Activated naive CD4-positive, alpha-beta T cell (primary cell): Measurements from ENCODE around the gene POLR2F.
"Not testable (repeated sequence)": the region's sequence is repeated elsewhere in the genome, so short reads cannot be mapped to it uniquely, and the experiment has no call there.

Experiments
- DNase-seq, 4 experiments: peaks; one replicate each; lab custom pipeline; 2025; lab: John Stamatoyannopoulos, UW

POLR2F gene

DNA sequence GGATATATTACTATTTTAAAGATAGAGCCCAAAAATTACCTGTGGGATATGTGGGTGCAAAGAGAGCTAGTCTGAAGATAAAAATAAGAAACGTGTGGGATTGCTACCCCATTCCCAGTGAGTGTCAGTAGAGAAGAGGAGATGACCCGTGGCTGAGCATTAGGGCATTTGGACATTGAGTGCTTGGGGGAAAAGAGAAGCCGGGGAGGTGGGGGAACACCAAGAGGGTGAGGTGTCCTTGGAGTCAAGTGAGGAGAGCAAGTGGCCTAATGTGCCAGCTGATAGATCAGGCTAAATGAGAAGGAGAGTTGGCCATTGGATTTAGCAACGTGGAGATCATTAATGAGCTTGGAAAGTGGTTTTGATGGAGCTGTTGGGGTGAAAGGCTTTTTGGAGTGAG is 1.2 kb downstream of the POLR2F start:
- no peak for DNase-seq

DNA sequence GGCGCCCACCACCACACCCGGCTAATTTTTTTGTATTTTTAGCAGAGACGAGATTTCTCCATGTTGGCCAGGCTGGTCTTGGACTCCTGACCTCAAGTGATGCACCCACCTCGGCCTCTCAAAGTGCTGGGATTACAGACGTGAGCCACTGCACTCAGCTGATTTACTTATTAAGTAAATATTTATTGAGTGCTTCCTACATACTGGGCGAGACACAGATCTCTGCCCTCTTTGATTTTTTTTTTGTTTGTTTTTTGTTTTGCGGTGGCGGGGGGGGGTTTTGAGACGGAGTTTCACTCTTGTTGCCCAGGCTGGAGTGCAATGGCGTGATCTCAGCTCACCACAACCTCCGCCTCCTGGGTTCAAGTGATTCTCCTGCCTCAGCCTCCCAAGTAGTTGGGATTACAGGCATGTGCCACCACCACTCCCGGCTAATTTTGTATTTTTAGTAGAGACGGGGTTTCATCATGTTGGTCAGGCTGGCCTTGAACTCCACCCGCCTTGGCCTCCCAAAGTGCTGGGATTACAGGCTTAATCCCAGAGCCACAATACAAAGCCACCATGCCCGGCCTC is 2.4 kb downstream of the POLR2F start:
- not testable (repeated sequence) for DNase-seq

DNA sequence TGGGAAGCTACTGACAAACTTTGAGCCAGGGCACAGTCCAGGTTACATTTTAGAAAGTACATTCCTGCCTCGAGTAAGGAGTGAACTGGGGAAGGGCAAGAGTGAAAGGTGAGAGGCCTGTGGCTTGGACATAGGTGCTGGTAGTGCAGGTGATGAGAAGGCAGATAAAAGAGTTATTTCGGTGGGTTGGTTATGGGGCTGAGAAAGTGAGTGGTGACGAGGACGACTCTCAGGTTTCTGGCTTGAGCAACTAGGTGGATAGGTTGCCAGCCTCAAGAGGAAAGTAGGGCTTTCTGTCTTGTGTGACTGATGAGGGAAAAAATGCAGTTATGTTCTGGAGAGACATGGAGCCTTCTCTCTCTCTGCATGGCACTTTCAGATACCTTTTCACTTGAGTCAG is 3.7 kb downstream of the POLR2F start:
- DNase-seq: no peak

DNA sequence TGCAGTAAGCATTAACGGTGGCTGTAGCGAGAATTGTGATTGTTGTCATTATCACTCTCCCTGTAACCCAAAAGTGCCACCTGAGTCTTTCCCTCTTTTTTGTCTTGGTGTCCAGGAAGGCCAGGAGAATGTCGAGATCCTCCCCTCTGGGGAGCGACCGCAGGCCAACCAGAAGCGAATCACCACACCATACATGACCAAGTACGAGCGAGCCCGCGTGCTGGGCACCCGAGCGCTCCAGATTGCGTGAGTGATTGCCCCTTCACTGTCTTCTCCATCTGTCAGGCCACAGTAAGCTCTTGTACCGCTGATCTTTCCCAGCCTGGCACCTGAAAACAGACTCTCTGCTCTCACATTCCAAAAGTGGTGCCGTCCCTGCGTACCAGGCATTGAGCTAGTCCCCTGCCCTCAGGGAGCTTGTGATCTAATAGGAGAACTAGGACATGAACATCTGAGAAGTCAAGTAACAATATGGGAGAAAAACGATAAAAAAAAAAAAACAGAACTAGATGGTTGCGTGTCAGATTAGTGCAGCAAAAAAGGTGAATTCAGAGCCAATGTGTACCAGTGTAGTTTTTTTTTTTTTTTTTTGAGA is 5.8 kb downstream of the POLR2F start:
- no peak for DNase-seq

DNA sequence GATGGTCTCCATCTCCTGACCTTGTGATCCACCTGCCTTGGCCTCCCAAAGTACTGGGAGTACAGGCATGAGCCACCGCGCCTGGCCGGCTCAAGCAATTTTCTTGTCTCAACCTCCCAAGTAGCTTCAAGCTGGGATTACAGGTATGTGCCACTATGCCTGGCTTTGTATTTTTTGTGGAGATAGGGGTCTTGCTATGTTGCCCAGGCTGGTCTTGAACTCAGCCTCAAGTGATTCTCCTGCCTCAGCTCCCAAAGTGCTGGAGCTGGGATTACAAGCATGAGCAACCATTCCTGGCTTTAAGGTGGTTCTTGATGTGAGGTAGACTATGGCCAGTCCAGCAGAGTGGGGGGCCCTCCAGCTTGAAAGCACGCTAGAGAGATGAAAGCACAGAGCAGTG is 7.6 kb downstream of the POLR2F start:
- no peak for DNase-seq

DNA sequence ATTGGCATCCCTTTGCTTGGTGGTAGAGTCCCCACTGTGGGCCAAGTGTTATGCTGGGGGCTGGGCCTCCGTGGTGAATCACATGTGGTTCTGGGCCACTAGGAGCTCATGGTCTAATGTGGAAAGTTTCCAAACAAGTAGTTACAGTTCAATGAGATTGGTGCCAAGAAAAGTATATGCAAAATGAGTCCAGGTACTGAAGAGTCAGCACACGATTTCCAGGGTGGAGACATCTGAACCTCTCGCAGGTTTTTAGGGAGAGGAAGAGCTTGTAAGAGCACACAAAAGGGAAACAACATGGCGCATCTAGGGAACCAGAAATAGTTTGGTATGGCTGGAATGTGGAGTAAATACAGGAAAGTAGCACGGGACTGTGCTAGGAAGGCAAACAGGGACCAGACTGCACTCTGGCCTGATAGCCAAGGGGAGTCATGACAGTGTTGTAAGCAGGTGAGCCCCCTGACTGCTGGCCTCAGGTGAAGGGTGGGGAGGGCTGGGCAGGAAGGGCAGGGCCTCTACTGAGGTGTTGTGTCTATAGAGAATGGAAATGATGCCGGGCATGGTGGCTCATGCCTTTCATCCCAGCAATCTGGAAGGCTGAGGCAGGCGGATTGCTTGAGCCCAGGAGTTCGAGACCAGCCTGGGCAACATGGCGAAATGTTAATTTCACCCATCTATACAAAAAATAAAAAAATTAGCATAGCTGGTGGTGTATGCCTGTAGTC is 12.6 kb downstream of the POLR2F start:
- no peak for DNase-seq

DNA sequence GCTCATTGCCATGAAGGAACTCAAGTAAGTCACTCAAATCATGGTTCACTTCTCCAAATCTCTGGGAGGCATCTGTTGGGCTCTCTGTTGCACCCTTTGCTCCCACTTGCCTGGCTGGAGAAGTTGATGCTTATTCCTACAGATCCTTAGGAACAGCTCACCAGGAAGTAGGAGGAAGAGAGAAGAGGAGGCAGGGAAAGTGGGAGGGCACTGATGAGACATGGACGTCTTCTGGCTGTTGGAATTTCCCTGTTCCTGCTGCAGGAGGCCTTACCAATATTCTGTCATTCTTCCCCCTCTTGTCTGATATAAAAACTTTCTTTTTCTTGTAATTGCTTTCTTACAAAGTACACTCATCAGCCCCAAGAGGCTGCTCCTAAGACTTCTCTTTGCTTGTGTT is 13.6 kb downstream of the POLR2F start:
- no peak for DNase-seq

DNA sequence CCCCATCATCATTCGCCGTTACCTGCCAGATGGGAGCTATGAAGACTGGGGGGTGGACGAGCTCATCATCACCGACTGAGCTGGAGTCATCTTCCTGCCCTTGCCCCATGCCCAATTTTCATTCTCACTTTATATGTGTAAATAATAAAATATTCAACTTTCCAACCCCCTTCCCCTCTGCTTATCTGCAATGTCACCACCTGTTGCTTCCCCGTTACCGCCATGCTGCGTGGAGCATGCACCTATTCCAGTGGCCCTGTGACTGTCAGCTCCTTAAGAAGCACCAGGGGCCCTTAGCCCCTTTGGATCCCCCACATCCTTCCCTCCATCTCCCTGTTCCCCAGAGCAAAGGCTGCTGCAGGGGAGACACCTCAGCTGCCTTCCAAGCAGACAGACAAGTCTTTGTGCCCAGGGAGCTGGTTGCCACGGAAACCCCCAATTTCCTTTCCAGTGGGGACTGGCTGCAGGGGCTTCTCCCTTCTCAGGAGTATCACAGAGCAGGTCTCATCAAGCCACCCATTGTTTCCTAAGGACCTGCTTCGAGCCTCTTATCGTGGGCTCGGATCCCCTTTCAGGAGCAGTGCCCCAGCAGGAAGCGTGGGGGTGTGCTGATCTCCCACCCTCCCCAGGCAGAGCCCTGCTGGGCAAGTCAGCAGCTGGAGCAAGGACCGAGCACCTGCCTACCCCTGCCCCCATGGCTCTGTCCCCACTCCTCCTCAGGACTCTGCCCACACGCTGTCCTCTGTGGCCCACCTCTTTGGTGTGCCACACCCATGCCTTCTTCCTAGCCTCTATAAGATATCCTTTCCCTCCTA is 14.3 kb downstream of the POLR2F start:
- no peak for DNase-seq

DNA sequence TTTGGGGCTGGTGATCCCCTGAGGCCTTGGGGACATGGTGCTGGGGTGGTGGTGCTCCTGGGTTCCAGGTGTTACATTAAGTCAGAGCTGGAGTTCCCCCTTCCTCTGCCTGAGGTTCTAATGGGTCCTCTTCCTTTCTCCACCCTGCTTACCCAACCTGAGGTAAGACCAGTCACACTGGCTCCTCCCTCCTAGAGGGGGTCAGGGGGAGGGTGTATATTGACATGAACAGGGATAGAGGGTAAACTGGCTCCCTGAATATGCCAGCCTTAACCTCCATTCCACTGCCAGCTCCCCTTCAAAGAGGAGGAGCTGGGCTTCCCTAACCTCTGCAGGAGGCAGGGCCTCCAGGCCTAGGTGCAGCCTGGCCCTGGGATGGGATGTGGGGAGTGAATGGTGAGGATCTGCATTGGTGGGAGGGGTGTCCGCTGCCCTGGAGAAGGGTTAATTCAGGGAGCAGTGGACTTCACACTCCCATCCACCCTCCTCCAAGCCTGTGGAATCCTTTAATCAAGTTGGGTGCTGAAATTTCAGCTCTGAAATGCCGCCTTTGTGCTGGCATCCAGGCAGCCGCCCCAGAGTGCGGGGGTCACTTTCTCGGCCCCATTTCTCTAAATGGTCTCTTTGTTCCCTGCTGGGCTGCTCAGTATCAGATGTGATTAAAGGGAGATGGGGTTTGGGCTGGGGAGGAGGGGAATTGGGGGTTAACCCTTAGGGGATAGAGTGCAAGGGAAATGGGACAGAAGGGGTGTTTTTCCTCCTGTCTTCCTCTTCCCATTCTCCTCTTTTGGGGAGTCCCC is 15.2 kb downstream of the POLR2F start:
- no peak for DNase-seq

DNA sequence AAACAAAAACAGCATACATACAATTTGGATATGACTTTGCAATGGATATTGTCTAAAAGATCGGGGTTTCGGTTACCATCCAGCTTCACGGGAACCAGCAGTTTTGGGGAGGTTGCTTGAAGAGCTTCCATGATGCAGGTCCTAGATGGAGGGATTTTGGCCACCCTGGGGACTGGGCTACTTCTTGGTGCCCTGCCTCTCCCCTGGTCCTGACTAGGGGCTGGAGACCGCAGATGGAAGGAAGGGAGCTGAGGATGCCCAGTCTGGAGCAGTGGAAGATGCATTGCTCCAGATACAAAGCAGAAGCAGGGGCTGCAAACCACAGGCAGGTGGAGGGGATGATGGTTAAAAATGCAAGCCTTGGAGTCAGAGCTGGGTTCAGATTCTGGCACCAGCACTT is 17.4 kb downstream of the POLR2F start:
- DNase-seq: no peak

DNA sequence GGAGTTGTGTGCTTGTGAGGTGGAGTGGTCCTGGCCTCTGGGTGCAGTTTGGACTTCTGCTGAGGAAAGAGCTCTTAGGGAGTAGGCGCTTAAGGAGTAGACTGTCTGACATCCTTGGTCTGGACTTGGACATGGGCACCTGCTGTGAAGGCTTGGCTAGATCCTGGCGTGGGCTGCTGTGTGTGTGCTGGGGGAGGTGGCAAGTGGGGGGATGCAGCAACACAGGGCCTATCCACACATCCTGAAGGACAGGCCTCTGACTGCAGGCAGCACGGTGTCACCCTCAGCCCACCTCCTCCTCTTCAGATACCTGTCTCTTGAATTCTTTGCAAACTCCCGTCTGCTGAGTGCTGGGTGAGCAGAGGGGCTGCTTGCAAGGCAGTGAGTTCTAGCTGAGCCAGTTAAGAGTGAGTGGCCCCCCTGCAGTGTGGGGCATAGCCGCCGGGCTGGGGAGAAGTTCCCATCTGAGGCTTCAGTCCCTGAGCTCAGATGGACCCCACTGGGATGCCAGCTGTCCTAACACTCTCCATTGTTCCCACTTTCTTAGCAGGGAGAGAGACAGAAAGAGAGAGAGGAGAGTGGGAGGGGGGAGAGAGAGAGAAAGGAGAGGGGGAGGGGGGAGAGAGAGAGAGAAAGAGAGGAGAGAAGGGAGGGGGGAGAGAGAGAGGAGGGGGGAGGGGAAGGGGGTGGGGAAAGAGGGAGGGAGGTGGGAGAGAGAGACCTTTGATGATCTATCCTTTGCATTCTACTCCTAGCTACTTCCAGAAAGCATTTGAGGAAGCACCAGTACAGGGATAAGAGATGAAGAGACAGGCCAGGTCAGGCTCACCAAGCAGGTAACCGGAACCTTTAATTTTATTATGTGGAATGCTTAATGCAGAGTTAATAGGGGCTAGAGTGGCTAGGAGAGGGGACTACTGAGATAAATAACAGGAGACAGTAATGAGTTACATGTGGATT is 18.3 kb downstream of the POLR2F start:
- no peak for DNase-seq

DNA sequence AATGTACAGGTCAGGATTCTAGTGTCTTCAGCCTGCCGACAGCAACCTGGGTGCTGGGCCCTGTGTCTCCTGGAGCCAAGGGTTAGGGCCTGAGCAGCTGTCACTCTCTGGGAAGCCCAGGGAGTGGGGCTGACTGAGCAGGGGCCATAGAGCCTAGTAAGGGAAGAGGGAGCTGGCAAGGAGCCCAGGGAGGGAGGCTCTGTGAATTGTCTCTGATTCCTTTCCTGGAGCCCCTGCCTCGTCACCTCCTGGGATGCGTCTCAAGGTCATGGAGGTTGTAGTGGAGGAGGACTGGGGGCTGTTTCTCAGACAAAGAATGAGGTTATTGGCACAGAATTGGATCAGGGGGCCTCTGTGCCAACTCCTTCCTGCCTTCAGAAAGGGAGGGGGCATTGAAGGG is 19.0 kb downstream of the POLR2F start:
- no peak for DNase-seq

DNA sequence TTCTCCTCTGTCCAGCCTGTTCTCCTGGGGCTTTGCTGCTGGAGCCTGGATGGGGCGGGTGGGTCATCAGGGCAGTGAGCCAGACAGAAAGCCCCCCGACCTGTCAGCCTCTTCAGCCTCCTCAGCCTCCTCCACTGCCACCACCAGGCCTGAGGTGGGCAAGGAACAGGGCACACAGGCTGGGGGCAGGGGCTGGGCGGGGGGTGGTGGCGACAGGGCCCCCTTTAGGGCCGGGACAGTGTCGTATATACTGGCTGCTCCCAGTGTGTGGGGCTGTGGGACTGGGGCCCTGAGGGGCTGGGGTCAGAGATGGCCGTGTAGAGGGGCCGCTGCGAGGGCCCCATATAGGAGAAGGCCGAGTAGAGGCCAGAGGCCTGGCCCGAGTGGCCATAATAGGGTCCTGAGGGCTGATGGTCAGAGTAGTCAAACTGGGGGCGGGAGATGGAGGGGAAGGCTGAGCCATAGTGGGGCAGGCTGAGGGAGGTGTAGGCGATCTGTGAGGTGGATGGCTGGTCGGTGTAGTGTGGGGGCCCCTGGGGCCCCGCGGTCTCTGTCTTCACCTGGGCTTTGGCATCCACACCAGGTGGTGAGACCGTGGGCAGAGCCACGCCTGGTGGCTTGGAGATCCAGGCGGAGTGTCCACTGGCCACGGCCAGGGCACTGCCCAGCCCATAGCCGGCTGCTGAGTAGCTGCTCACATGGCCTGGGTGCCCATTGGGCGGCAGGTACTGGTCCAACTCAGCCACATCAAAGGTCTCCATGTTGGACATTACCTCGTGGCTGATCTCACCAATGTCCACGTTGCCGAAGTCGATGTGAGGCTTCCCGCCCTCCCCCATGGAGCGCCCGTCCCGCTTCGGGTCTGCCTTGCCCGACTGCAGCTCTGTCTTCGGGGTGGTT is 20.0 kb downstream of the POLR2F start:
- no peak for DNase-seq

DNA sequence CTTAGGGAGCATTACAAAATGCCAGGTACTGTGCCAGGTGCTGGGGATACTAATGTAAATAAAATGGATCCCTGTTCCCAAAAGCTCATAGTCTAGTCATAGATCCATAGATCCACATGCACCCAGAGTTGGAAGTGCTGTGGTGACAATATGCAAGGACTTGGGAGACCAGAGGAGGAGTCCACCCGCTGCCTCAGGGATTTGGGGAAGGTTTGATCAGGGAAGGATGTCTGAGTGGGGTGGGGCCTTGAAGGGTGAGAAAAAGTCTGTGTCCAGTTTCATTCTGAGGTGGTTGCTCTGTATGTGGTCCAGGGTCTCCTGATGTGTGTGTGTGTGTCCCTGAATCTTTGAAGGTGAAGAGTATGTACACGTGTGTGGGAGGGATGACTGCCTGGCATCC is 21.7 kb downstream of the POLR2F start:
- DNase-seq: no peak

DNA sequence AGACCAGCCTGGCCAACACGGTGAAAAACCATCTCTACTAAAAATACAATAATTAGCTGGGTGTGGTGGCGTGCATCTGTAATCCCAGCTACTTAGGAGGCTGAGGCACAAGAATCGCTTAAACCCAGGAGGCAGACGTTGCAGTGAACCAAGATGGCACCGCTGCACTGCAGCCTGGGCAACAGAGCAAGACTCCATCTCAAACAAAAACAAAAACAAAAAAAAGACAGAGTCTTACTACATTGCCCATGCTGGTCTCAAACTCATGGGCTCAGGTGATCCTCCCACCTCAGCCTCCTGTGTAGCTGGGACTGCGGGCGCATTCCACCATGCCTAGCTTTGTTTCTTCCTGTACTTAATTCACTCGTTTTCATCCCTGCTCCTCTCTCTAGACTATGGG is 22.5 kb downstream of the POLR2F start:
- DNase-seq: not testable (repeated sequence)

DNA sequence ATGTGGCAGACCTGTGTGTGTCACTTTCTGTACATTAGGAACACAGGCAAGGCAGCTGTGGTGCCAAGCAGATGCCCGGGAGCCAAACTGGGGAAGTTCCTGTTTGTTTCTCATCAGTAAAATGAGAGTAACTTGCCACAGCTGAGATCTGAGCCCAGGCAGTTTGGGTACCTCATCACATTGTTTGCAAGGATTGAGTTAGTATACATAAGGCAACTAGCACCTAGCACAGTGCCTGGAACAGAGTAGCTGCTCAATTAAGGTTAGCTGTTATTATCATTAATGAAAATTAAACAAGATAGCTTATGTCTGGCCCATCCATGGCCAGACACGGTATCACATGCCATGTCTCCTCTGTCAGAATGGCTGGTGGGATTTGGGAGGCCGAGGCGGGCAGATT is 23.0 kb downstream of the POLR2F start:
- no peak for DNase-seq

DNA sequence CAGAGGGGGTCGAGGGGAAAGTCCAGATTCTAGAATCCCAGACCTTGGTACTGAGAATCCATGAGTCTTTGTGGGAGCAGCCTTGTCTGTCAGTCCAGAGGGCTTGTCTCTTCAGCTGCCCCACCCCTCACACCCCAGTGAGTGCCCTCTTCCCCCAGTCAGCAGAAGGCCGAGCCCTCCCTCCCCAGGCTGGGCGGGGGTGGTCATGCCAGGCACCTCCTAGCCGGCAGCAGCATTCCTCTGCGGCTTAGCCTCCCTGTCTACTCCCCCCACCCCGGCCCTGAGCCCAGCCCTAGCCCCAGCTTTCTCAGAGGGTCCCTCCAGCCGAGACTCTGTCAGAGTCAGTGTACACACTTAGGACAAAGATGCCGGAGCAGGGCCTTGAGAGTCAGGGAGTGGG is 26.3 kb downstream of the POLR2F start:
- no peak for DNase-seq

DNA sequence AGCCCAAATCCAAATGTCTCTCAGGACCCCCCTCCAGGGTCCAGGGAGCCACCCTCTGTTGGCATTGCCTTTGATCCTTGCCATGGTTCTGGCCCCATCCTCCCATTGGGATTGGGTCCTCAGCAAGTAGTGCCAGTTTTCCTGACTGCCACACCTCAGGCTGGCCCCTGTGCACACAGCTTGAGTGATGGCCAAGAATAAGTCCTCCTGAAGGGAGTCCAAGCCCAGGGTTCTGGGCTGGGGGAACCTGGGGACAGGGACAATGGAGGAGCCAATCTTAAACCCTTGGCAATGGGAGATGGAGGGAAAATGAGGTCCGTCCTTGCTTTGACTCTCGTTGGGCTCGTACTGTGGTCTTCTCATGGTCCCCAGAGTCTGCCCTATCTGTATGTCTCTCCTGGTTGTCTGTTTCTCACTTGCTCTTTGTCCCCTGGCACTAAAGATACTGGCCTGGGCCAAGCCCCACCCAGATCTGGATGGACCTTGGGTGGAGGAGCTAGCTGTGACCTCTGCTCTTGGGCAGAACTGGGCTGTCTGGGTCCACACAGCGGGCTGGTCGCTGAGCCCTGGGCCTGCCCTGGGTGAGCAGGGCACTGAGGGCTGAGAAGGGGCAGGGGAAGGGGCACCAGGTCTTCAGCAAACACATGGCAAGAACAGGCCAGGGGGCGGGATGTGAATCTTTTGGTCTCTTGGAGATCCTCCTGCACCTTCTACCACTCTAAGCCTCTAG is 27.9 kb downstream of the POLR2F start:
- no peak for DNase-seq

DNA sequence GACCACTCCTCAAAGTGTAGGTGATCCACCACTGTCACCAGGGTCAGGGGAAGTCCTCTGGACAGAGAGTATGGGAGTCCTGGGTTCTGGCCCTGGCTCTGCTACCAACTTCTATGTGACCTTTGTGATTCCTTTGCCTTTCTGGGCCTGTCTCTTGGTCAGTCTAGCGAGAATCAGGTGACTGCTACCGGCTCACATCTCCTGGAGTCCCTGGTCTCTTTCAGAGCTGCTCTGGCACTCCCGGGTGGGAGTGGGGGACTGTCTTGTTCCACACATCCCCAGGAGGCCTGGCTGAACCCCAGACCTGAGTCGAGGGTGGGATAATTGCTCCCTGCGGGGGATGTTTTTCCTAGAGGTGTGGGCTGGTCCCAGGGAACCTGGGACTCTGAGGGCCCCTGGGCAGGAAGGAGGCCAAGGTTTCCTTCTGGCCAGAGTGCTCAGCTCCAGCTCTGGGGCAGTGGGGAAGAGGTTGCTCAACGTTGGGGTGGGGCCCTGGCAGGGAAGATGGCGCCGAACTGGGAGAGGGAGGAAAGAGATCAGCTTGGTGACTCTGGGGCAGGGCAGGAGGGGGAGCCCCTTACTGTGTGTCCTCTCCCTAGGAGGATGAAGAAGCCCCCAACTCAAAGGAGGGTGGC is 28.8 kb downstream of the POLR2F start:
- no peak for DNase-seq
